ENCODE measurements around the gene CCDC71L. TPM values are rescaled to one million over a fixed set of nuclear protein-coding genes. Genes with fewer than 3 reads are reported as not detected.

CCDC71L gene
- total RNA-seq, 4 donors from 2014 or later: 9.1 to 30.9 (median 18.8) TPM

DNA sequence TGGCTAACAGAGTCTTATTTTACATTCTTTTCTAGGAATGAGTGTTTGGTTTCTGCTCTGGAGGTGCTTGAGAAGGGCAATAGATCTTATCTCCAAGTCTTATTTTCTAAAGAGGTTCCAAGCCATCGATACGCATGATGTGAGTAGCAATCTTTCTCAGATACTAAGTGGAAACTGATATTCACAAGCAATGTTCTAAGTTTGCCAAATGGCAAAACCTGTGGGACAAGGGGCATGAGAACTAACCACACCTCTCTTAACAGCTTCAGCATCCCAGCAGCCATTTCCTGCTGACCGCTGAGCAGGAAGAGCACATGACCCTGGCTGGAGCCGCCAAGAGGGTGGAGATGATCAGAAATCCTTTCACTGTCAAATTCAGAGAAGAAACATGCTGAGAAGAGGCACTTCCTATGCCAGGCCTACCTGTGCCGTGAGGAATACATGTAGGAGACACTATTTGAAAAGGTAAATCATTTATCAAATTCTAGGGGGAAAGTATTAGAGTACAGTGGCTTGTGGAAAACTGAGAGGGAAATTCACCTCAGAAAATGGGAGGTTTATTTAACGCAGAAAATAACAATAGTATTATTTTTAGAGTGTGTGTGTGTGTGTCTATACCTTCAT is 35.2 kb downstream of the CCDC71L start:
- Histone ChIP-seq H3K4me1 (no peaks in the 10 kb centered on the region), H3K27ac (no peak overlapping the region), H3K36me3 (no peaks in the 10 kb centered on the region), H3K4me3 (no peak overlapping the region), H3K27me3 (no peaks in the 10 kb centered on the region), H3K9me3 (peaks cover 0 to 3% of the 10 kb centered on the region in 2 donors)
- no peak for DNase-seq
- intact Hi-C loops (cut with DNase I; ENCODE audit: low total_unique reads): no loop called here
- no peak for TF ChIP-seq POLR2A (IDR thresholded peaks at IDR 0.05)
- TF ChIP-seq, protein P1, sequence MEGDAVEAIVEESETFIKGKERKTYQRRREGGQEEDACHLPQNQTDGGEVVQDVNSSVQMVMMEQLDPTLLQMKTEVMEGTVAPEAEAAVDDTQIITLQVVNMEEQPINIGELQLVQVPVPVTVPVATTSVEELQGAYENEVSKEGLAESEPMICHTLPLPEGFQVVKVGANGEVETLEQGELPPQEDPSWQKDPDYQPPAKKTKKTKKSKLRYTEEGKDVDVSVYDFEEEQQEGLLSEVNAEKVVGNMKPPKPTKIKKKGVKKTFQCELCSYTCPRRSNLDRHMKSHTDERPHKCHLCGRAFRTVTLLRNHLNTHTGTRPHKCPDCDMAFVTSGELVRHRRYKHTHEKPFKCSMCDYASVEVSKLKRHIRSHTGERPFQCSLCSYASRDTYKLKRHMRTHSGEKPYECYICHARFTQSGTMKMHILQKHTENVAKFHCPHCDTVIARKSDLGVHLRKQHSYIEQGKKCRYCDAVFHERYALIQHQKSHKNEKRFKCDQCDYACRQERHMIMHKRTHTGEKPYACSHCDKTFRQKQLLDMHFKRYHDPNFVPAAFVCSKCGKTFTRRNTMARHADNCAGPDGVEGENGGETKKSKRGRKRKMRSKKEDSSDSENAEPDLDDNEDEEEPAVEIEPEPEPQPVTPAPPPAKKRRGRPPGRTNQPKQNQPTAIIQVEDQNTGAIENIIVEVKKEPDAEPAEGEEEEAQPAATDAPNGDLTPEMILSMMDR (IDR thresholded peaks at IDR 0.05): no peak

DNA sequence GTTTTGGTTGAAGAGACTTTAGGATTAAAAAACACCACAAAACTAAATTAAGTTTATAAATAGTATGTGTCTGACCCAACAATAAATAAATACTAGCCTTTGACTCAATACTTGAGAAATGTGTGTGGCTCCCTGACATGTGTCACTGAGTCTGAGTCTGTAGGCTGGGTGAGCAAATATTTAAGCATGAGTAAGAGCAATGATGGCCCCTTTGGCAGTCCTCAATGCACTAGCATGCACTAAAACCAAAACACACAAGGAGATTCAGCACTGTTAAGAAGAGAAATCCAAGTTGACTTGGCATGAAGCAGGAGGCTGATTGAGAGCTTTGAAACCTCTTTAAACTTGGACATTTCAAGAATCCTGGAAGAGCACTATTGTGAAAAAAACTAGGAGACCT is 37.1 kb downstream of the CCDC71L start:
- Histone ChIP-seq H3K27me3 (no peaks in the 10 kb centered on the region), H3K4me1 (no peaks in the 10 kb centered on the region), H3K4me3 (no peak overlapping the region), H3K36me3 (no peaks in the 10 kb centered on the region), H3K9me3 (peaks cover 0 to 3% of the 10 kb centered on the region in 2 donors), H3K27ac (no peak overlapping the region)
- TF ChIP-seq POLR2A (IDR thresholded peaks at IDR 0.05): no peak
- TF ChIP-seq, protein P1 (IDR thresholded peaks at IDR 0.05): no peak
- DNase-seq: no peak
- intact Hi-C loops (cut with DNase I; ENCODE audit: low total_unique reads): no loop called here

DNA sequence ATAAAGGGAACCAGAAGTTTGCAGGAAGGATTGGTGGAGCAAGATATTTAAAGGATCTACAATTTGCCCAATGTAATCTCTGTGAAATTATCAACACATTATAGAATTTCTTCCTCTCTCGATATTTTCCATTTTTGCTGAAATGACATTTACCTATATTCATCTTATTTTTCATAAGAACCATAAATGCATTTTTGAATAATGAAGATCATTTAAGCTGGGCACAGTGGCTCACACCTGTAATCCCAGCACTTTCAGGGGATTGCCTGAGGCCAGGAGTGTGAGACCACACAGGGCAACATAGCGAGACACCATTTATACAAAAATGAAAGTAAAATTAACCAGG is 37.7 kb downstream of the CCDC71L start:
- TF ChIP-seq POLR2A (IDR thresholded peaks at IDR 0.05): no peak
- TF ChIP-seq, protein P1 (IDR thresholded peaks at IDR 0.05): no peak
- Histone ChIP-seq H3K27me3 (no peaks in the 10 kb centered on the region), H3K4me3 (no peak overlapping the region), H3K36me3 (no peaks in the 10 kb centered on the region), H3K27ac (no peak overlapping the region), H3K9me3 (peaks cover 0 to 3% of the 10 kb centered on the region in 2 donors), H3K4me1 (no peaks in the 10 kb centered on the region)
- no peak for DNase-seq
- intact Hi-C loops (cut with DNase I; ENCODE audit: low total_unique reads): no loop called here

DNA sequence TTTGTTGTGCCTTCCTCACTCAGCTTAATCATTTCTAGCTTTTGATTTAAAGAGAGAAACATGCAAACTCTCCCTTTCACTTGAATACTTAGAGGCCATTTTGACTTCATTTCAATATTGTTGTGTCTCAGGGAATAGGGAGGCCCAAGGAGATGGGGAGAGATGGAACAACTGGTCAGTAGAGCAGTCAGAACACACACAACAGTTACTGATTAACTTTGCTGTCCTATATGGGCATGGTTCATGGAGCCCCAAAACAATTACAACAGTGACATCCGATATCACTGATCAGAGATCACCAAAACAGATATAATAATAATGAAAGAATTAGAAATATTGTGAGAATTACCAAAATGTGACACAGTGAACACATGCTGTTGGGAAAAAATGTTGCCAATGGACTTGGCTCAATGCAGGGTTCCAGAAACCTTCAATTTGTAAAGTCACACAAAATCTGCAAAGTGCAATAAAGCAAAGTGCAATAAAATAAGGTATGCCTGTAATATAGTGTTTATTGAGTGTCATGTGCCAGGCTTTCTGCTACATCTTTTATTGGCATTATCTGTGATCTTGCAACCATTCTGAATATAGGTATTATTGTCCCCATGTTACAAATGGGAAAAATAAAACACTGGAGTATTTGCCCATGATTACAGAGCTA is 38.2 kb downstream of the CCDC71L start:
- Histone ChIP-seq H3K27ac (no peak overlapping the region), H3K9me3 (peaks cover 0 to 3% of the 10 kb centered on the region in 2 donors), H3K27me3 (no peaks in the 10 kb centered on the region), H3K4me1 (no peaks in the 10 kb centered on the region), H3K36me3 (no peaks in the 10 kb centered on the region), H3K4me3 (no peak overlapping the region)
- no peak for DNase-seq
- TF ChIP-seq, protein P1 (IDR thresholded peaks at IDR 0.05): no peak
- no peak for TF ChIP-seq POLR2A (IDR thresholded peaks at IDR 0.05)
- intact Hi-C loops (cut with DNase I; ENCODE audit: low total_unique reads): no loop called here

DNA sequence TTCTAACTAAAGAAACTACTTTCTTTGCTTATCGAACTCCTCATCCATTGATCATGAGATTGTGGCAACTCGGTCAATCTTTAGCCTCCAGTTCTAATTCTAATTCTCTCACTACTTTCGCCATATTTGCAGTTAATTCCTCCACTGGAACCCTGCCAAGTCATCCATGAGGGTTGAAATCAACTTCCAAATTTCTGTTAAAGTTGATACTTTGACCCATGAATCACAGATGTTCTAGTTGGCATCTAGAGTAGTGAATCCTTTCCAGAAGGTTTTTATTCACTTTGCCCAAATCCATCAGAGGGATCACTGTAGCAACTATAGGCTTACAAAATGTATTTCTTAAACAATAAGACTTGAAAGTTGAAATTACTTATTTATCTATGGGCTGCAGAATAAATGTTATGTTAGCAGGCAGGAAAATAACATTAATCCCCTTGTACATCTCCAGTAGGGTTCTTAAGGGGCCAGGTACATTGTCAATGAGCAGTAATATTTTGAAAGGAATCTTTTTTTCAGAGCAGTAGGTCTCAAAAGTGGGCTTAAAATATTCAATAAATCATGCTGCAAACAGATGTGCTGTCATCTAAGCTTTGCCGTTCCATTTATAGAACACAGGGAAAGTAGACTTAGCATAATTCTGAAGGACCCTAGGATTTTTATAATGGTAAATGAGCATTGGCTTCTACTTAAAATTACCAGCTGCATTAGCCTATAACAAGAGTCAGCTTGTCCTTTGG is 39.4 kb downstream of the CCDC71L start:
- Histone ChIP-seq H3K4me1 (no peaks in the 10 kb centered on the region), H3K9me3 (peaks cover 0 to 3% of the 10 kb centered on the region in 2 donors), H3K27me3 (no peaks in the 10 kb centered on the region), H3K36me3 (no peaks in the 10 kb centered on the region), H3K27ac (no peak overlapping the region), H3K4me3 (no peak overlapping the region)
- no peak for DNase-seq
- TF ChIP-seq, protein P1 (IDR thresholded peaks at IDR 0.05): no peak
- TF ChIP-seq POLR2A (IDR thresholded peaks at IDR 0.05): no peak
- intact Hi-C loops (cut with DNase I; ENCODE audit: low total_unique reads): no loop called here
